Uterus (tissue), 2 donors: ENCODE data around the gene NPHP1.

Source experiments
- CTCF ChIP-seq, 4 experiments: fragments of 200-600 bp in 2 of 4; fragments of 450-650 bp in 2 of 4; sonication (generic) in 2 of 4; IDR thresholded peaks; one replicate each; pipeline ENCODE4 v1.5.1; 2016 to 2019; ENCODE audit warnings: antibody characterized with exemption in 4 of 4, mild to moderate bottlenecking in 2 of 4, moderate library complexity in 1 of 4
- POLR2A ChIP-seq, 2 donors: fragments of 450-650 bp; IDR thresholded peaks; one replicate each; pipeline ENCODE4 v1.6.1; 2016; ENCODE audit warnings: antibody characterized with exemption in 2 of 2, mild to moderate bottlenecking in 1 of 2, moderate library complexity in 1 of 2

GRCh38 chr2:110104025-110104771 lies 100.6 kb downstream of the NPHP1 start:
- TF ChIP-seq CTCF (IDR thresholded peaks at IDR 0.05) (no peak), POLR2A (IDR thresholded peaks at IDR 0.05) (no peak)
